Kidney (tissue), 14 donors: ENCODE data around the gene SETD5. TPM values are rescaled to one million over a fixed set of nuclear protein-coding genes. Genes with fewer than 3 reads are reported as not detected.
"Not testable (repeated sequence)": the region's sequence is repeated elsewhere in the genome, so short reads cannot be mapped to it uniquely, and the experiment has no call there.

Experiments used
- DNase-seq, 5 donors: peaks; one replicate each; pipeline ENCODE4 v3.0.0-alpha.2; 2013 to 2020
- FAIRE-seq: peaks from 2 replicates; lab custom pipeline; 2012; peaks lifted over from hg19 to GRCh38; lab: Jason Lieb, UNC
- H3K27ac ChIP-seq, 2 donors: one replicate each; pipeline ENCODE4 v1.7.0; 2013; ENCODE audit warnings: low read depth in 2 of 2, low read length in 2 of 2, inconsistent platforms in 1 of 2
- H3K27me3 ChIP-seq: one replicate; pipeline ENCODE4 v1.7.1; 2013; ENCODE audit warnings: low read length, inconsistent platforms; ENCODE audit not compliant: control insufficient read depth, insufficient read depth
- H3K36me3 ChIP-seq, 3 donors: one replicate each; pipeline versions ENCODE4 v1.7.0 to v1.7.1; 2013; ENCODE audit warnings: low read length in 3 of 3, control low read depth in 1 of 3, inconsistent platforms in 1 of 3; ENCODE audit not compliant: insufficient read depth in 3 of 3, control insufficient read depth in 2 of 3
- H3K4me1 ChIP-seq, 3 donors: one replicate each; pipeline versions ENCODE4 v1.7.0 to v1.7.1; 2013; ENCODE audit warnings: low read length in 3 of 3, inconsistent platforms in 1 of 3, low read depth in 1 of 3; ENCODE audit not compliant: control insufficient read depth in 2 of 3, insufficient read depth in 2 of 3
- H3K4me3 ChIP-seq, 3 donors: one replicate each; pipeline versions ENCODE4 v1.7.0 to v1.8.1; 2013; ENCODE audit warnings: low read length in 3 of 3, control low read depth in 1 of 3, inconsistent platforms in 1 of 3
- H3K9ac ChIP-seq, 3 donors: one replicate each; pipeline versions ENCODE4 v1.7.0 to v1.7.1; 2013; ENCODE audit warnings: low read length in 3 of 3, control low read depth in 1 of 3, inconsistent platforms in 1 of 3
- H3K9me3 ChIP-seq, 3 donors: one replicate each; pipeline versions ENCODE4 v1.7.0 to v1.7.1; 2013; ENCODE audit warnings: low read length in 3 of 3, control low read depth in 1 of 3, inconsistent platforms in 1 of 3; ENCODE audit not compliant: control insufficient read depth in 2 of 3, insufficient read depth in 1 of 3
- CTCF ChIP-seq: IDR thresholded peaks from 3 replicates; pipeline ENCODE4 v1.5.1; 2012; ENCODE audit warnings: mild to moderate bottlenecking, moderate library complexity, borderline replicate concordance; ENCODE audit not compliant: insufficient read depth; ENCODE audit errors: extremely low read depth
- intact Hi-C: fragments of 100-400 bp; cut with DNase I; formaldehyde crosslinking; loops from one replicate; pipeline ENCODE4 v1.11.1; 2022
- polyA plus RNA-seq: library from polyadenylated mRNA; stranded (reverse); fragments of 350-450 nt; fragmentation: Illumina TruSeq; extraction: RNeasy Lipid Tissue Mini Kit (QIAGEN cat#74804); gene quantifications from one replicate; pipeline ENCODE4 v1.2.3, GENCODE V29; 2014; ENCODE audit warnings: low read depth, low replicate concordance; ENCODE audit not compliant: insufficient read depth
- total RNA-seq: library from RNA; stranded (reverse); fragmentation: NEBNext Ultra II Directional; extraction: Animal tissue kit (Norgen Biotek cat#: 25700); gene quantifications from one replicate; pipeline ENCODE4 v1.2.1, GENCODE V29; 2021
- donor health status: control.
- donor health status: control.
- donor health status: control.
- donor health status: control.
- donor health status: control.
- donor health status: DM: yes; HTN: yes; CAD: no.
- donor health status: Normal renal cell carcinoma (clear cell type).

SETD5 gene
- total and polyA plus RNA-seq, 2 donors from 2014 or later = 12.1 to 112 TPM

DNA sequence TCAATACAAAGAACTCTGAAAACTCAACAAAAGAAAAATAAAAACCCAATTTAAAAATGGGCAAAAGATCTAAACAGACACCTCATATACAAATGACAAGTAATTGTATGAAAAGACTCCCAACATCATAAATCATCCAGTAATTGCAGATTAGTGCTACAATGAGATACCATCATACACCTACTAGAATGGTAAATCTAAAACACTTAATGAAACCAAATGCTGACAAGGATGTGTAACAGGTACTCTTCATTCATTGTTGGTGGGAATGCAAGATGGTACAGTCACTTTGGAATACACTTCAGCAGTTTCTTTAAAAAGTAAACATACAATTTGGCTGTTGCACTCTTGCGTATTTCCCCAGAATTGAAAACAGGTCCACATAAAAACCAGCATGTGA lies 87.8 kb downstream of the SETD5 start:
- Histone ChIP-seq H3K36me3 (peaks cover 4 to 8% (median 6%) of the 10 kb centered on the region in 3 donors), H3K27me3 (no peaks in the 10 kb centered on the region), H3K27ac (no peak overlapping the region), H3K9me3 (no peaks in the 10 kb centered on the region), H3K4me3 (no peak overlapping the region), H3K4me1 (no peaks in the 10 kb centered on the region), H3K9ac (no peak overlapping the region)
- no peak for TF ChIP-seq CTCF
- intact Hi-C loops = no loop called here
- FAIRE-seq (no peak), DNase-seq (no peak)

DNA sequence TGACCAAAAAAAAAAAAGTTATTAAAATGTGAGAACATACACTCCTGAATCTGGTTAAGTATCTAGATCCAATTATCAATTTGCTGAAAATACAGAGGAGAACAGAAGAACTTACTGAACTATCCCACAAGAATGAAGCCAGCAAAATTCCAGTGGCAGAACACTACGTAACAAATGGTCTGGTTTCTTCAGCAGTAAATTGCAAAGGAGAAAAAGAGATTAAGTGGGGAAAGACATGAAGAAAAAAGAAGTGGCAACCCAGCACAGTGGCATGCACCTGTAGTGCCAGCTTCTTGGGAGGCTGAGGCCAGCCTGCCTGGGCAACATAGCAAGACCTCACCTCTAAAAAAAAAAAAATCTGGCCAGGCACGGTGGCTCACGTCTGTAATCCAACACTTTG lies 94.1 kb downstream of the SETD5 start:
- Histone ChIP-seq H3K9me3 (no peaks in the 10 kb centered on the region), H3K4me3 (no peak overlapping the region), H3K9ac (no peak overlapping the region), H3K4me1 (no peaks in the 10 kb centered on the region), H3K27me3 (no peaks in the 10 kb centered on the region), H3K36me3 (peaks cover 0 to 2% (median 0%) of the 10 kb centered on the region in 3 donors), H3K27ac (no peak overlapping the region)
- TF ChIP-seq CTCF = no peak
- intact Hi-C loops = no loop called here
- FAIRE-seq (no peak), DNase-seq (no peak)

- H3K36me3 ChIP-seq, DNase-seq, H3K27ac ChIP-seq, intact Hi-C loops, H3K9me3 ChIP-seq, H3K9ac ChIP-seq, FAIRE-seq, H3K4me1 ChIP-seq, H3K27me3 ChIP-seq, H3K4me3 ChIP-seq: not testable (repeated sequence)
Measured at GRCh38 chr3:9494036-9494435, 96.6 kb downstream of the SETD5 start.

GRCh38 chr3:9496893-9497292 lies 99.5 kb downstream of the SETD5 start:
- Histone ChIP-seq H3K4me1 (peaks cover 0 to 11% (median 0%) of the 10 kb centered on the region in 3 donors), H3K27me3 (peaks cover 6% of the 10 kb centered on the region), H3K36me3 (no peaks in the 10 kb centered on the region), H3K4me3 (no peak overlapping the region), H3K9me3 (no peaks in the 10 kb centered on the region), H3K9ac (no peak overlapping the region), H3K27ac (no peak overlapping the region)
- DNase-seq (no peak), FAIRE-seq (no peak)
- no peak for TF ChIP-seq CTCF
- intact Hi-C loops = no loop called here
